Suppressor macrophage treated with lipopolysaccharide for 1 hour (primary cell): ENCODE measurements around the gene RRAGD.

Source experiments
- DNase-seq, 3 donors: peaks; one replicate each; pipeline ENCODE4 v3.0.0-alpha.2; 2020 to 2022

The RRAGD gene

DNA sequence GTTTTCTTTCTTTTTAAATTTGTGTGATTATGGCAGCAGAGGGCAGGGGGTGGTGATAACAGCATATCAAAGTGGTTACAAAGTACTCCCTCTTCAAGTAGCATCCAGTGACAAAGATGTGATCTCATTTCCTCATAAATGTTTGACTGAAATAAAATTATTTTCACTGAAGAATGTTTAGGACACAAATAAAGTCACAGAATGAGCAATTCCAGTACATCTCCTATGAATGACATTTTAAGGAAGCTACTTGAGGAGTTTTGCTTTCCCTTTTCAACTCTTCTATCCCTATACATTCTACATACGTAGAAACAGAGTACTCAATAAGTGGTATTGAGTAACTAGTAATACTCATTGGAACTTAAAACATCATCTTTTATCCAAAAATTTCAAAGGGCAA, 83.1 kb downstream of the RRAGD start:
- peak in 2 of 3 donors; percentile 24 to 60 for DNase-seq

GRCh38 chr6:89324304-89324703, 87.8 kb downstream of the RRAGD start:
- DNase-seq: no peak

DNA sequence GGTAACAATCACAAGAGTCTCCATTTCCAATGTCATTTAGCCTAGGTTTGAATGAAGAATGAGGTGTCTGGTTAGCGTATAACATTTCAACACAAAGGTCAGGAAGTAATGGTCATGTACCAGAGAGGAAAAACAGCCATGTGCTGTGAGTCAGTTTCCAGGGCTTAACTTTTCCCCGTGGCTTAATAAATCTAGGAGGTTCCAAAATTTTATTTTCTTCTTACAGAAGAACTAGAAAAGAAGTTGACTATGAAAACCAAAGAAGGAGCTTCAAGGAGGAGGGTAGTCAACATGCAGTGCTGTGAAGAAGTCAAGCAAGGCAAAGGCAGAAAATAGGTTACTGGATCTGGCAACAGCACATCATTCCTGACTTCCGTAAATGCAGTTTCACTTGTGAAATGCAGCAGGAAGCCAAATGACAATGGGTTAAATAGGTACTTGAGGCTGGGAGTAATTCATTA, 88.5 kb downstream of the RRAGD start:
- peak; percentile 49 to 73 (median 62) for DNase-seq

DNA sequence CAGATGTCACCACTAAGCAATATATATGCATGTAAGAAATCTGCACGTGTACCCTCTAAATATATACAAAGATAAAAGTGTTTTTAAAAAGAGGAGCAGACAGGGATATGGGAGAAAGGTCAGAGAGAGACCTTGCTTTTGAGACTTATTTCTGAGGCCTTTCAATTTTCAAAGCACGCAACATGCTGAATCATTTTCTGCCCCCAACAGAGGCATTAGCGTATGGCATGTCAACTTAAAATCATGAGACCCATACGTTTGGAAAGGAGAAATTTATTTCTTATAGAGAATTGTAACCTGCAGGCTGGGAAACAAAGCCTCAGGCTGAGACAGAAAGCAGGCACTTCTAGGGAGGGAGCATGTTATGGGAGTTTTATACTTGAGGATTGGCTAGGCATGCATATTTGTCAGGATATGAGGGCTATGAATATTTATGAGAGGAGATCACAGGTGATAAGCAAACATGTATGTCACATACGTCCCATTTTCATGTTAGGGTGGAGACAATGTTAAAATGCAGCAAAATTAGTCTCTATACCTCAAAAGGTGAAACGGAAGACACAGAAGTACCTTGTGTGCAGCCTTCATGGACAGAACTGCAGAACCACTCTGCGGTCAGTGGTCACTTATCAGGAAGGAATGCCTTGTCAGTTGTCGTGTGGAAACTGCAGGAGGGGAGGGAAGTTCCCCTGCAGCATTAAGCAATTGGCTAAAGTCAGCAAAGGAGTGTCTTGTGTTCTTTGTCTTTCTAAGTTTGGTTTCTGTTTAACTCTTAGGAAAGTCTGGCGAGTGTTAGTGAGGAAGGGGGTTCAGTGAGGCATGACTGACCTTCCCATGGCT, 90.7 kb downstream of the RRAGD start:
- DNase-seq: peak; percentile 76 to 84 (median 81)

- DNase-seq: no peak
These were observed 92.0 kb downstream of the RRAGD start for GRCh38 chr6:89320012-89320559.

DNA sequence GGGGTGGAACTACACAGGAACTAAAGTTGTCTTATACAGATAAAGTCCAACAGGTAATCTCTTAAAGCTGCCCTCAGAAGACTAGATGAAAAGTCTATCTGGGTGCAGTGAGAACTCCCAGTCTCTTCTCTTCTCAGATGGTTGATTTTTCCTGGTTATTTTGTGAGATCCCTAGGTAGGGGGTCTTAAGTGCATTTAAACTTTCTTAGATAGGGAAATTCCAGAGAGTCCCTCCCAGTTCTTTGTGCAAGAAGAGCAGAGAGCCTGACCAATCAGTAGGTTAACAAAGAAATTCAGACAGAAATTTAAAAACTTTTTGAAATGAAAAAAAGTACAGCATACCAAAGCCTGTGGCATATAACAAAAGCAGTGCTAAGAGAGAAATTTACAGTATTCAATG, 95.0 kb downstream of the RRAGD start:
- no peak for DNase-seq

DNA sequence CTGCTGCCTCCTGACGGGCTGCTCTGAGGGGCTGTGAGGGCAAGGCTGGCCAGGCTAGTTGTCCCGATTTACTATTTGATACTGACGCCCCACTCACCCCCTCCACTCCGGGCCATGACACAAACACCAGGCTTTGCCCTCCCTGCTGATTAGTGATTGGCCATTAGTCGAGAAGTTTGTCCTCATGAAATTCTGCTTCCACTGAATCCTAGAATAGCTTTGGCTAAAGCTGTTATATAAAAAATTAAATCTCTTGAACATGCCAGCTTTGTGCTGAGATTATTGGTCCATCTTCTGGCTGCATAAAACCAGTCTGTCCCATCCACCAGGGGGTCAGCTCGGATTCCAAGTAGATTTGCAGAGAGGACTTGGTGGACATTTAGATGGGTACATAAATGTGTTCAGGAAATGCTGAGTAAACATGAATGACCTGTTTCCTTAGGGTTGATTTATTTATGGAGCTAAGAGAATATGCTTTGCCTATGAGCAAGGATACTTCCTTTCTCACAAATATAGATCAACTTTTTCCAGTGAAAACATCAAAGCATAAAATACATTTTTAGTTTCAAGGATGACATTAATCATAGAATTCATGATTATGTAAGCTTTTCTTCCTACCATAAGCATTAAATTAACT, 96.7 kb downstream of the RRAGD start, which contains the start of gene GABRR2:
TSS of gene GABRR2 (minus strand) at position 51 of the 637 bp plus-strand sequence. CDS start 134 bp downstream, outside the sequence.
- no peak for DNase-seq

DNA sequence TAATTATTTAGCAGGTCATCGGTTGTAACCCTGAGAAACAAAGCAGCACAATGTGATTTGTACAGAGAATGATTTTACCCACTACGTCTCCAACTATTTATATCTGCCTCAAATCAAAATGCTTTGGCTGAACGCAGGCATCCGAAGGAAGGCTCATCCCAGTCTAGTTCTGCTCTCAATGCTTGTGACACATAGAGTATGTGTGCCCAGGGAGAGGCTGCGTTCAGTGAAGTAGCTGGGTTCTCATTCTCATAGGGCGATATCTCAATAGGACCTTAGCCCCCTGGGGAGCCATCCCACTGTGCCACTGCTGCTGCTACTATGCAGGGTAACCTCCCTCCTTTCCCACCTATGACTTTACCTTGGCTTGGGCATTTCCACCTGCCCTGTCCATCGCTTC, 97.4 kb downstream of the RRAGD start:
- no peak for DNase-seq
